ENCODE measurements around the gene P4HA2.

DNA sequence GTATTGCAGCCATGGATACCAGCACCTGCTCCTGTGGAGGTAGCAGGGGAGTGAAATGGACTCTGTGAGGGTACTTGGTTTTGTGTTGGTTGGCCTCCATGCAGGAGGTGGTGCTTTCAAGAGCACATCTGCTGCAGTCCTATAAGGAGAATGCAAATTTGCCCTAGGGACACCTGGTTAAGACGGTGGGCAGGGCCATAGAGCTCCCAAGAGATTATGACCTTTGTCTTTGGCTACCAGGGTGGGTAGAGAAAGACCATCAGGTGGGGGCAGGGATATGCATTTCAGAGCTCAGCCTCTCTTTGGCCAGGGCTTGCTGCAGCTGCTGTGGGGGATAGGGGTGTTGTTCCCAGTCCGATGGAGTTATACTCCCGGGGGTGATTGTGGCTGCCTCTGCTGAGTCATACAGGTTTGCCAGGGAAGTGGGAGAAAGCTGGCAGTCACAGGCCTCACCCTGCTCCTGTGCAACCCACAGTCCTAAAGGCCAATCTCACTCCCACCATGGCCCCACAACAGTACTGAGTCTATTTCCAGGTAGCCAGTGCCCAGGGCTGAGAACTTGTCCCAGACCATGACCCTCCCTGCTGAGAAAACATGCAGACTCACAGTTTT lies 15.8 kb upstream of the P4HA2 start:
- TF ChIP-seq, protein P1, sequence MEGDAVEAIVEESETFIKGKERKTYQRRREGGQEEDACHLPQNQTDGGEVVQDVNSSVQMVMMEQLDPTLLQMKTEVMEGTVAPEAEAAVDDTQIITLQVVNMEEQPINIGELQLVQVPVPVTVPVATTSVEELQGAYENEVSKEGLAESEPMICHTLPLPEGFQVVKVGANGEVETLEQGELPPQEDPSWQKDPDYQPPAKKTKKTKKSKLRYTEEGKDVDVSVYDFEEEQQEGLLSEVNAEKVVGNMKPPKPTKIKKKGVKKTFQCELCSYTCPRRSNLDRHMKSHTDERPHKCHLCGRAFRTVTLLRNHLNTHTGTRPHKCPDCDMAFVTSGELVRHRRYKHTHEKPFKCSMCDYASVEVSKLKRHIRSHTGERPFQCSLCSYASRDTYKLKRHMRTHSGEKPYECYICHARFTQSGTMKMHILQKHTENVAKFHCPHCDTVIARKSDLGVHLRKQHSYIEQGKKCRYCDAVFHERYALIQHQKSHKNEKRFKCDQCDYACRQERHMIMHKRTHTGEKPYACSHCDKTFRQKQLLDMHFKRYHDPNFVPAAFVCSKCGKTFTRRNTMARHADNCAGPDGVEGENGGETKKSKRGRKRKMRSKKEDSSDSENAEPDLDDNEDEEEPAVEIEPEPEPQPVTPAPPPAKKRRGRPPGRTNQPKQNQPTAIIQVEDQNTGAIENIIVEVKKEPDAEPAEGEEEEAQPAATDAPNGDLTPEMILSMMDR (IDR thresholded peaks at IDR 0.05) = no peak
- TF ChIP-seq POLR2A (IDR thresholded peaks at IDR 0.05; ENCODE audit: low read depth) (no peak), POLR2AphosphoS5 (IDR thresholded peaks at IDR 0.05) (no peak), EP300 (IDR thresholded peaks at IDR 0.05) (no peak)
